Transverse colon (tissue), 4 donors: ENCODE results near the gene CCDC83. TPM values are rescaled to one million over a fixed set of nuclear protein-coding genes. Genes with fewer than 3 reads are reported as not detected.

Experiments
- DNase-seq: peaks from one replicate; pipeline ENCODE4 v3.0.0-alpha.2; 2019
- H3K27ac ChIP-seq, 4 donors: fragments of 200-600 bp; sonication (generic); 2 replicates each; pipeline ENCODE4 v1.5.1; 2016 to 2018; ENCODE audit warnings: inconsistent platforms in 4 of 4
- H3K27me3 ChIP-seq: fragments of 200-600 bp; sonication (generic); 2 replicates; pipeline ENCODE4 v1.5.1; 2017; ENCODE audit warnings: inconsistent platforms
- H3K36me3 ChIP-seq, 4 donors: fragments of 200-600 bp; sonication (generic); 2 replicates each; pipeline ENCODE4 v1.5.1; 2017 to 2019; ENCODE audit warnings: inconsistent platforms in 4 of 4
- H3K4me1 ChIP-seq, 4 donors: fragments of 200-600 bp; sonication (generic); 2 replicates each; pipeline ENCODE4 v1.5.1; 2017 to 2020; ENCODE audit warnings: inconsistent platforms in 4 of 4
- H3K4me3 ChIP-seq, 4 donors: fragments of 200-600 bp; sonication (generic); 1 replicate in 1 of 4; 2 replicates in 3 of 4; pipeline versions ENCODE4 v1.5.1 to v1.6.1; 2017 to 2019; ENCODE audit warnings: inconsistent platforms in 4 of 4
- H3K9me3 ChIP-seq, 2 donors: fragments of 200-600 bp; sonication (generic); 2 replicates each; pipeline ENCODE4 v1.5.1; 2017 to 2019; ENCODE audit warnings: inconsistent platforms in 2 of 2
- EP300 ChIP-seq: sonication (generic); formaldehyde crosslinking; IDR thresholded peaks from one replicate; pipeline ENCODE4 v1.6.1; 2017; ENCODE audit warnings: antibody characterized with exemption, low read depth
- POLR2A ChIP-seq: fragments of 450-650 bp; IDR thresholded peaks from one replicate; pipeline ENCODE4 v1.6.1; 2016; ENCODE audit warnings: antibody characterized with exemption, mild to moderate bottlenecking, moderate library complexity
- POLR2AphosphoS5 ChIP-seq, 3 donors: sonication (generic); formaldehyde crosslinking; IDR thresholded peaks; one replicate each; pipeline ENCODE4 v1.6.1; 2016; ENCODE audit warnings: antibody characterized with exemption in 3 of 3
- WGBS, 2 donors: methylation state at CpG; one replicate each; pipeline ENCODE4 v1.1.5; 2018; ENCODE audit warnings: low coverage in 1 of 2; 5-methylcytosine and 5-hydroxymethylcytosine counted together
- in situ Hi-C, 4 donors: fragments of 200-750 bp; cut with MboI; loops; one replicate each; pipeline versions ENCODE4 v1.15.0 to v1.15.1; 2017; ENCODE audit warnings: low sequenced_read_pairs in 3 of 4, low pct_ligation_motif_present in 1 of 4, low pct_unique_long_range_greater_than_20kb in 1 of 4
- intact Hi-C: fragments of 100-400 bp; cut with DNase I; formaldehyde crosslinking; loops from one replicate; pipeline ENCODE4 v1.15.1; 2023; ENCODE audit warnings: low total_unique reads
- total RNA-seq, 4 donors: library from RNA; depleted of rRNA; stranded (reverse); fragments of >200 nt; gene quantifications; one replicate each; pipeline ENCODE4 v1.1.0, GENCODE V29; 2016
- TF ChIP-seq, protein P1 (sequence below), 5 experiments: fragments of 200-600 bp in 3 of 5; fragments of 450-650 bp in 2 of 5; sonication (generic) in 3 of 5; IDR thresholded peaks; 1 replicate in 2 of 5; 2 replicates in 3 of 5; pipeline ENCODE4 v1.5.1; 2016 to 2017; ENCODE audit warnings: antibody characterized with exemption in 5 of 5, inconsistent platforms in 3 of 5, mild to moderate bottlenecking in 2 of 5, moderate library complexity in 1 of 5

The CCDC83 gene
- total RNA-seq, 4 donors from 2014 or later = not detected

- H3K27ac ChIP-seq = peak overlapping the region in 1 of 4 donors; percentile 31
- H3K4me1 ChIP-seq = peaks cover 17 to 49% (median 22%) of the 10 kb centered on the region in 4 donors
- DNase-seq = no peak
- no peak overlapping the region for H3K4me3 ChIP-seq
- in situ Hi-C loops (loop anchor here in 1 of 4 donors (25.0 kb wide), 1 partner anchor 216 kb away; no protein-coding TSS in a partner anchor), intact Hi-C loops (no loop called here)
- 29% methylated on average over 1 of the region's 1 CpG; no CpG with 5 or more reads in 1 of the 2 donors for WGBS, 2 donors
- TF ChIP-seq, protein P1, sequence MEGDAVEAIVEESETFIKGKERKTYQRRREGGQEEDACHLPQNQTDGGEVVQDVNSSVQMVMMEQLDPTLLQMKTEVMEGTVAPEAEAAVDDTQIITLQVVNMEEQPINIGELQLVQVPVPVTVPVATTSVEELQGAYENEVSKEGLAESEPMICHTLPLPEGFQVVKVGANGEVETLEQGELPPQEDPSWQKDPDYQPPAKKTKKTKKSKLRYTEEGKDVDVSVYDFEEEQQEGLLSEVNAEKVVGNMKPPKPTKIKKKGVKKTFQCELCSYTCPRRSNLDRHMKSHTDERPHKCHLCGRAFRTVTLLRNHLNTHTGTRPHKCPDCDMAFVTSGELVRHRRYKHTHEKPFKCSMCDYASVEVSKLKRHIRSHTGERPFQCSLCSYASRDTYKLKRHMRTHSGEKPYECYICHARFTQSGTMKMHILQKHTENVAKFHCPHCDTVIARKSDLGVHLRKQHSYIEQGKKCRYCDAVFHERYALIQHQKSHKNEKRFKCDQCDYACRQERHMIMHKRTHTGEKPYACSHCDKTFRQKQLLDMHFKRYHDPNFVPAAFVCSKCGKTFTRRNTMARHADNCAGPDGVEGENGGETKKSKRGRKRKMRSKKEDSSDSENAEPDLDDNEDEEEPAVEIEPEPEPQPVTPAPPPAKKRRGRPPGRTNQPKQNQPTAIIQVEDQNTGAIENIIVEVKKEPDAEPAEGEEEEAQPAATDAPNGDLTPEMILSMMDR (IDR thresholded peaks at IDR 0.05) = no peak
- TF ChIP-seq EP300 (no peak), POLR2AphosphoS5 (IDR thresholded peaks at IDR 0.05) (no peak)
- H3K9me3 ChIP-seq = no peaks in the 10 kb centered on the region
- H3K36me3 ChIP-seq = no peaks in the 10 kb centered on the region
- H3K27me3 ChIP-seq = no peaks in the 10 kb centered on the region
These were observed 26.6 kb upstream of the CCDC83 start for GRCh38 chr11:85828640-85828978.

- intact Hi-C loops (no loop called here), in situ Hi-C loops (loop anchor here in 1 of 4 donors (25.0 kb wide), 1 partner anchor 217 kb away; no protein-coding TSS in a partner anchor)
- Histone ChIP-seq H3K36me3 (no peaks in the 10 kb centered on the region), H3K27me3 (no peaks in the 10 kb centered on the region), H3K27ac (no peak overlapping the region), H3K4me3 (no peak overlapping the region), H3K4me1 (peaks cover 17 to 49% (median 22%) of the 10 kb centered on the region in 4 donors), H3K9me3 (no peaks in the 10 kb centered on the region)
- TF ChIP-seq POLR2A (no peak), POLR2AphosphoS5 (IDR thresholded peaks at IDR 0.05) (no peak), EP300 (no peak)
- TF ChIP-seq, protein P1 (IDR thresholded peaks at IDR 0.05) = no peak
- 92 to 99% methylated on average over 2 of the region's 2 CpGs for WGBS, 2 donors
- no peak for DNase-seq
These were observed 26.0 kb upstream of the CCDC83 start for GRCh38 chr11:85829172-85829571.

DNA sequence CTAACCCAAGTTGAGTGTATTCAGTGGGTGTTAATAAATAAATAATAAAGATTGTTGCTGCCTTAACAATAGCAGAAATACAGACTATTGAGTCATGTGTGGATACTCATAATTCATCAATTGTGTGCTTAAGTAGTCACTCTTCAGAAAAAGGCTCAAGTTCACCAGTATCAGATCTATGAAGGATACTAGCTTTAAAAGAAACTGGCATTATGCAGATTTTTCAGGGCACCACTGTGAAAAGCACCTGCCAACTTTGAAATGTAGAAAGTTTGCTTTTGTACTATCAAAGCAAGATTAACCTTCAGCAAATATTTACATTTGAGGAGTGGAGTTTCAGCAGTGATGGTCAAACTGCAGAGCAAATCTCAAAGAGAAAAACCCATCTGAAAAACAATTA, 24.1 kb upstream of the CCDC83 start:
- H3K36me3 ChIP-seq = no peaks in the 10 kb centered on the region
- intact Hi-C loops (no loop called here), in situ Hi-C loops (loop anchor here in 1 of 4 donors (25.0 kb wide), 1 partner anchor 219 kb away; no protein-coding TSS in a partner anchor)
- H3K4me3 ChIP-seq = no peak overlapping the region
- H3K27ac ChIP-seq = peak overlapping the region in 3 of 4 donors; percentile 7 to 54 (median 25)
- no peak for DNase-seq
- no peaks in the 10 kb centered on the region for H3K27me3 ChIP-seq
- TF ChIP-seq EP300 = no peak
- TF ChIP-seq POLR2AphosphoS5 (IDR thresholded peaks at IDR 0.05) = no peak
- TF ChIP-seq, protein P1 (IDR thresholded peaks at IDR 0.05) = no peak
- no peak for TF ChIP-seq POLR2A
- H3K4me1 ChIP-seq = peaks cover 14 to 44% (median 20%) of the 10 kb centered on the region in 4 donors
- peaks cover 0 to 3% of the 10 kb centered on the region in 2 donors for H3K9me3 ChIP-seq

GRCh38 chr11:85835263-85835662, 19.9 kb upstream of the CCDC83 start:
- 92% methylated on average over 1 of the region's 1 CpG for WGBS, 2 donors
- intact Hi-C loops = no loop called here

More at GRCh38 chr11:85835263-85835662, 19.9 kb upstream of the CCDC83 start:
- peaks cover 0 to 18% (median 2%) of the 10 kb centered on the region in 4 donors for H3K4me1 ChIP-seq
- in situ Hi-C loops = loop anchor here in 1 of 4 donors (25.0 kb wide), 1 partner anchor 223 kb away; no protein-coding TSS in a partner anchor
- peaks cover 0 to 3% of the 10 kb centered on the region in 2 donors for H3K9me3 ChIP-seq
- no peaks in the 10 kb centered on the region for H3K36me3 ChIP-seq
- H3K27me3 ChIP-seq = no peaks in the 10 kb centered on the region
- no peak for DNase-seq
- no peak overlapping the region for H3K4me3 ChIP-seq
- H3K27ac ChIP-seq = no peak overlapping the region
- TF ChIP-seq, protein P1 (IDR thresholded peaks at IDR 0.05) = no peak
- no peak for TF ChIP-seq POLR2A
